HG03060 (cell line): ENCODE data around the gene DLGAP5.

Experiments used
- ATAC-seq: cut with Tn5 transposase; IDR thresholded peaks from one replicate; pipeline ENCODE4 v1.9.1; 2021; ENCODE audit warnings: low read depth, moderate number of reproducible peaks; ENCODE audit not compliant: unreplicated experiment

The DLGAP5 gene

DNA sequence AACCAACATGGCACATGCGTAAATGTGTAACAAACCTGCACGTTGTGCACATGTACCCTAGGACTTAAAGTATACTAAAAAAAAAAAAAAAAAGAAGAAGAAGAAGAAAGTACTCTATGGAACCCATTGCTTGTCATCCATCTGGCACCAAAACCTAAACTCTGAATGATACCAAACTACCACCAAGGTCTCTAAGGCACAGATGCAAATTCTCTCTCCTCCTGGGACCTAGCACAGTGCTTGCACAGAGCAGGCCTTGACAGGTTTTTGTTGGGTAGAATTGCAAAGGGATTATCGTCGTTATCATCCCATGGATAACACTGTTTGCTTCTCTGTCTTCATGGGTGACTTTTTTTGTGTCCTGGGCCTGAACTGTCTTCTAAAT is 75.5 kb downstream of the DLGAP5 start:
- ATAC-seq = no peak

DNA sequence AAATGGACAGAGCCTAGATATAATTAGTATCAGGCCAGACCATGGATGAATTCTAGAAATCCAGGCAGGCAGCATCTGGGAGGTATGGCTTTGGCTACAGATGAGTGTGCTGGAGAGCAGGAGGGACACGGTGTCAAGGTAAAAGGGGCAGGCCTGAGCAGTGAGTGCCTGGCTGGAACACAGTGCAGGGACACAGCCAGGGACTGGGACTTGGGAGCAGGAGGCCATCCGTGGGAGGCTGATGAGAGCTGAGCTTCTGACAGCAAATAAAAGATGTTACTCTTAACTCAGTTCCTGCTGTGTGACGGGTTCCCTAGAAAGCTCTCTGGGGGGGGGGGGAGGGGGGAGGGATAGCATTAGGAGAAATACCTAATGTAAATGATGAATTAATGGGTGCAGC is 75.9 kb downstream of the DLGAP5 start:
- ATAC-seq = no peak

DNA sequence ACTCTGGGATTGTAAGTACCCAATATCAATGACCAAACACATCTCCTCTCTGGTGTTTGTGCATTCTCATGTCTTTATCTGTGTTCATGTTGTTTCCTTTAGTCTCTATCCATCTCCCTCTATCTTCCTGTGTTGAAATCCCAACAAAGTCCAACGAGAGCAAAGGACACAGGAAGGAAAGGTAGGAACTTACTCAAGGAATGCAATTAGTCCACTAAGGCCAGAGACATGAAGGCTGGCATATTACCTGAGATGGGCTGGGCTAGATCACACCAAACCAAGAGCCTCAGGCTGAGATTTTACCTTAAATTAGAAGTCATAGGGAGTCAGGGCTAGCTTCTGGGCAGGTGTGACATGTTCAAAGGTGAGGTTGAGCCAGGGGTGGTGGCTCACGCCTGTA is 76.7 kb downstream of the DLGAP5 start:
- no peak for ATAC-seq

DNA sequence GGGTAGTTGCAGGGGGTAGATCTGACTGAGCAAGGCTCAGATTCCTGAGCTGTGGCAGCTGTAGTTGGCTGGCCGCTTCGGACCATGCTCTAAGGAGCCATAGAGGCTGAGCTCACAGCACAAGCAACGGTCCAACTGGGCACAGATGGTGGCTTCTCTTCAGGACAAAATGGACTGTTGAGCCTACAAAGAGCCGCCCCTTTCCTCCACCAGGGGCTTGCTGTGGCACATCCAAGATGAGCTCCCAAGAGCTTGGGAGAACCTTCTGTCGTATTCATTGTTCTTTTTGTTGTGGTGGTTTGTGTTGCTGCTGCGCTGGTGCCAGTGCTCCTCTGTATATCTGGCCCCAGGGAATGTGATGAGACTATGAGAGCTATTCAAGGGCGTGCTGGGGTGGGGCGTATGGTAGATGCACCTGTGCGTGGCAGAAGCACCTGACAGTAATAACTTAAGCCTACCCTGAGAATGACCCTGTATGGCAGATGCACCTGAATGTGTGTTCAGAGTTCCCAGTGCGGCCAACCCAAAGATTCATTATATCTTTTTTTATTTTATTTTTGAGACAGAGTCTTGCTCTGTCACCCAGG is 80.2 kb downstream of the DLGAP5 start:
- ATAC-seq = no peak

DNA sequence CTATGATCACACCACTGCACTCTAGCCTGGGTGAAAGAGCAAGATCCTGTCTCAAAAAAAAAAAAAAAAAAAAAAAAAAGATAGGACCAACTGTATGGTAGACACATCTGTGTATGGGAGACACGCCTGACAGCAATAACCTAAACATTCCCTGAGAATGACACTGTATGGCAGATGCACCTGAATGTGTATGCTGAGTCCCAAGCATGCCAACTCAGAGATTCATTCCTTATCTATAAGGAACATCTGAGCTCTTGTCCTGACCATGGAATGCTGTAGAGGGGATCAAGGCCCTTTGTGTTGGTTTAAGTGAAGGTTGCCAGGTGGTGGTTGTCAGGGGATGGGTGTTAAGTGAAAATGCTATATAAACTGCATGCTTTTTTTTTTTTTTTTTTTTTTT is 81.5 kb downstream of the DLGAP5 start:
- ATAC-seq = no peak

DNA sequence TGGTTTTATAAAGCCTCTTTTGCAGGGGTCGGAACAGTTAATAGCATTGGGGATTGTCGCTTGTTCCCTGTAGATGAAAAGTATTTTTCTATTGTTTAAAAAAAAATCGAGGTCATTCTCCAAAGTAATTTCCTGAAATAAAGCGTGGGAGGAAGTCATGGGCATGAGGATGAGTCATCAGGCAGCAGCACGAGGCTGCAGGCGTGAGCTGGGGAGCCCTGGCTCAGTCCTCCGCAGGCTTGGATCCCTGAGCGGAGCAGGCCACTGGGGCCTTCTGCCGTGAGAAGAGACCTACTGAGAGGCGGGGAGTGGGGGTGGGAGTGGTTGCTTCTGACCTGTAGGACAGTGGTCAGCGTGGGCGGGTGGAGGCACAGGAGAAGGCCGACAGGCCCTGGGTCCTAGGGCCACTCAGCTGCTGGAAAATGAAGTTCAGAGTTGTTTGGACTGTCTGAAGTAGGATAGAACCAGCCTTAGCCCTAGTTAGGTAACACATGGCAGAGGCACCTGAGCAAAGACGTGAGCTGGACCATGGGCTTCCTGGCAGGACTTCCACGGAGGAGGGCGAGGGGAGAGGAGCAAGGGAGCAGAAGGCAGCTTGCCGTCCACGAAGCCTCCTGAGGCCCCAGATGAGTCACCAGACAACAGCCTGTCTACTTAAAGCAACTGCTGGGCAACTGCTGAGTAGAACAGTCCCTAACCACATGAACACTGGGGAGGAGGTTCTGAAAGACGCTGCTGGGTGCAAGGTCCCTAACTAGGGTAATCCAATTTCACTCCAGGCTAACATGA is 83.4 kb downstream of the DLGAP5 start:
- no peak for ATAC-seq

DNA sequence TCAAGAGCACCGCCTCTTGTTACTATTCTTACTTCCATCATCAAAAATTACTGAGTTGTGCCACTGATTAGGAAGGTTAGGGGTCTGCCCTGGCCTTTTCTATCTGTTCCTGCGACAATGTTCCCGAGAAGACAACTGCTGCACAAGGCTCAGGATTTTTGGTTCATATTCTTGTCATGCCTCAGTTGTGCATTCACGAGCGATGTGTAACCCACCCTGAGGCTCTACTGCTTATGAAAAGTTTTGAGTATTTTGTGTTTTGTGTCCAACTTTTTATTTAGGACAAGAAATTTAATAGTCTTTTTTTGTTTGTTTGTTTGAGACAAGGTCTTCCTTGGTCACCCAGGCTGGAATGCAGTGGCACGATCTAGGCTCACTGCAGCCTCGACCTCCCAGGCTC is 85.4 kb downstream of the DLGAP5 start:
- no peak for ATAC-seq

DNA sequence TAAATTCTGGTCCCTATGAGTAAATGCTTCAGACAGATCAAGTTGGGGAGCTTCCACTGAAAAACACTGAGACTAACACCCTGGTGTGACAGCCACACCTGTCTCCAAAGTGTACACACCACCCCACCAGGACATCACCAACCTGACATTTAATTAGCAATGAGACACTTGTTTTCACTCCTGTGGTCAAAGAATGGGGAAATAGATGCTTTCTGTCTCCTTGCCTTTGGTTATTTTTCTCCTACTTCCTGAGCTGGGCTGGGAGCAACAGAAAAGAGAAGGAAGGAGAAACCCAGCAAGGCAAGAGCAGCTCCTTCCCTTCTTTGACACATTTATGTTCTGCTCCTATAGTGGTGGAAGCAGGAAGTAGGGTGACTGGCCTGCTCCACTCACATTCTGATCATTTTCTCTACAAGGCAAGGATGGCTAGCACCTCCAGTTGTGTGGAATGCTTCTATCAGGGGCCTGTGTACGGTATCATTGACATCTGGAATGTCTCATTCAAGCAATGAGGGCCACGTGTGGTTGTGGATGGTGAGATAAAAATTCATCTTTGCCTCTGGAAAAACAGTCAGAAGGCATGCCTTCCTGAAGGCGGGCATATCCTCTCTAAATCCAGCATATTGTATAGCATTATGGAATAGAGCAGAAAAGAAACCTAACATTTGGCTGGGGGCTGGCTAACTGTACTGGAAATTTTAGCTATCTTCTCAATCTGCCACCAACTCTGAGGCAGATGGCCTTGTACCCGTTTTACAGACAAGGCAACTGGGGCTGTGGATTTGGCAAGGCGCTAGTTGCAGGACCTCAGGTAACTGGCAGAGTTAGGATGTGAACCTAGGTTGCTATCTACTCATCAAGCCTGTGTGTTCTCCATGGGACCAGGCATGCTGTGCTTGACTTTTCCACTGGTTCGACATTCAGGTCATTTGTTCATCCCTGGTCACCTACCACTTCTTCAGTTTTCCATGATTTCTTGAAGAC is 87.1 kb downstream of the DLGAP5 start:
- ATAC-seq = no peak

DNA sequence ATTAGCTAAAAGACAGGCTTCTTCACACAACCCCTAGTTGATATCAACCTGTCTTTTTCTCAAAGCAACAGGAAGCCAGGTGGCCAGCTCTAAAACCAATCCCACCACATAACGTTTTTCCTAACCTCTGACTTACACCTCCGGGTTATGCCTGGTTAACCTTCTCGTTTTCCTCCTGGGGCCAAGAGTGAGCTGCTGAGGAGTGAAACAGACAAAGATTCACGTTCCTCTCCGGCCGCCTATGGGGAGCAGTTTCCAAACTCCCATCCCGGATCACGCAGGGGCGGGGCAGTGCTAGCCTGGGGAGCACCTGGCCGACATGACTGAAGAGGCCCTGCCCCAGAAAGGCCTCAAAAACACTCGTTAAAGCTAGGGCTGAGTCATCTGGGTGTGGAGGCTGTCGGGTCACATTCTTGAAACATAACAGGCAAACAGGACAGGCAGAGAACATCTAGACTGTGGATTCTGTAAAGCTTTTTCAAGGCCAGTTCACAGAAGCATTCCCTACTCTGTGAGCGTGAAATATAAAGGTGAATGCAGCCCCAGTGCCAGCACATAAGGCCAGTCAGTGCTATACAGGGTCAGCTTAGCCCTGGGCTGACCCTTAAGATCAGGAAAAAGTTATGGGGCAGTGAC is 88.3 kb downstream of the DLGAP5 start:
- ATAC-seq = peak; percentile 23

DNA sequence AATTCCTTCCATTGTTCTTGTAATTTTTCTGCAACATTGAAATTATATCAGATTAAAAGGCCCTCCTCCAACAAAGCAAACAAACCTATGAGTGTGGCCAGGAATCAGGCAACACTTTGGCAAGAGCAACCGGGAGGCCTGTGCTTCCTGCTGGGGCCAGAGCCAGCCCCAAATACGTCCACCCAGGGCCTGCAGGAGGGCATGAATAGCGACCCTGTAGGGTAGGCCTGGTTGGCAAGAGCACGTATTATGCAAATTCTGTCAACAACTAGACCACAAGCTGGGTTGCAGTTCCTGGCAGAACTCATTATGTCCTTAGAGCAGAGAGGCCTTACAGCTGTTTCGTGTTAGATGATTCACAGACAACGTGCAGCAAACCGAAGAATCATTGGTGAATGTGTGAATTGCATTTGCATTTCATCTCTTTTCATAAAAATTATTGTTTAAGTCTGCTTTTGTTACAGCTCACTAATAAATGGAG is 89.2 kb downstream of the DLGAP5 start:
- ATAC-seq = peak; percentile 60

DNA sequence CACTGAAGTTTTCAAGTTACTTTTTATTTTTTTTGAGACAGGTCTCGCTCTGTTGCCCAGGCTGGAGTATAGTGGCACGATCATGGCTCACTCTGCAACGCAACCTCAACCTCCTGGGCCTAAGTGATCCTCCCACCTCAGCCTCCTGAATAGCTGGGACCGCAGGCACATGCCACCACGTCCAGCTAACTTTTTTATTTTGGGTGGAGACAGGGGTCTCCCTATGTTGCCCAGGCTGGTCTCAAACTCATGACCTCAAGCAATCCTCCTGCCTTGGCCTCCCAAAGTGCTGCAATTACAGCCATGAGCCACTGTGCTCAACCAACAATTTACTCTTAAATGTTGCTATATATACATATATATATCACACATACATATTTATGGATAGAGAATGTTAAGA is 89.7 kb downstream of the DLGAP5 start:
- no peak for ATAC-seq

DNA sequence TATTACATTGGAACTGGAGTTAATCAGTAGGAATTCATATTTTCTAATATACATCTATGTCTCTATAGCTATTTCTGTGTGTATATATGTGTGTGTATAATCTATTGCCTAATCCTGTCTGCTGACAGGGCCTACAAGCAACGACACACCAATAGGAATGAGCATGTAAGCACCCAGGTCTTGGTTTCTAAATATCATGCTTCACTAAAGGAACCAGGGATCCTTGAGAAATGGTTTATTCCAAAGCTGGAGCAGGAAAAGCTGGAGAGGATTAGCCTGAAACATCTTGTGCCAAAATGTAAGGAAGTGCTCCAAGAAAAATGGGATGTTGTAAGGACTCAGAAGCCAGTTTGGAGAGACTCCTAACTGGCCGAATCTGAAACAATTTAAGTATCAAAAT is 91.6 kb downstream of the DLGAP5 start:
- ATAC-seq = no peak

DNA sequence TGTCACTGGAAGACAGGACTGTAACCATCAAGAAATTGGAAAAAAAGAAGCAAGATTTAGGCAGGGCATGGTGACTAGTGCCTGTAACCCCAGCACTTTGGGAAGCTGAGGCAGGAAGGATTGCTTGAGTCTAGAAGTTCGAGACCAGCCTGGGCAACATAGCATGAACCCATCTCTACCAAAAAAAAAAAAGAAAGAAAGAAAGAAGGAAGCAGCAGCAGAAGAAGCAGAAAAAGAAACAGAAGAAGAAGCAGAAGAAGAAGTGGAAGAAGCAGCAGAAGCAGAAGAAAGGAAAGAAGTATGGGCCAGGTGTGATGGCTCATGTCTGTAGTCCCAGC is 92.9 kb downstream of the DLGAP5 start:
- ATAC-seq = no peak
